Hepatocyte (in vitro differentiated cells): Measurements from ENCODE around the gene FIZ1. TPM values are rescaled to one million over a fixed set of nuclear protein-coding genes. Genes with fewer than 3 reads are reported as not detected.

Source experiments
- DNase-seq: peaks from one replicate; pipeline ENCODE4 v3.0.0-alpha.2; 2016; ENCODE audit warnings: low spot score
- H2AFZ ChIP-seq: fragments of 200-600 bp; sonication (generic); 2 replicates; pipeline ENCODE4 v1.6.0; 2016; ENCODE audit warnings: antibody characterized with exemption, mild to moderate bottlenecking
- H3K27ac ChIP-seq: fragments of 200-600 bp; sonication (generic); 2 replicates; pipeline ENCODE4 v1.5.1; 2016; ENCODE audit warnings: mild to moderate bottlenecking
- H3K27me3 ChIP-seq: fragments of 200-600 bp; sonication (generic); 2 replicates; pipeline ENCODE4 v1.6.1; 2016
- H3K36me3 ChIP-seq: fragments of 200-600 bp; sonication (generic); replicated peaks from 2 replicates; pipeline ENCODE4 v1.5.1; 2016; ENCODE audit warnings: low read depth; ENCODE audit not compliant: insufficient read depth
- H3K4me1 ChIP-seq: fragments of 200-600 bp; sonication (generic); 2 replicates; pipeline ENCODE4 v1.5.1; 2016; ENCODE audit warnings: mild to moderate bottlenecking, moderate library complexity; ENCODE audit not compliant: insufficient read depth
- H3K4me2 ChIP-seq: fragments of 200-600 bp; sonication (generic); 2 replicates; pipeline ENCODE4 v1.6.0; 2016
- H3K4me3 ChIP-seq: fragments of 200-600 bp; sonication (generic); 2 replicates; pipeline ENCODE4 v1.5.1; 2016; ENCODE audit warnings: mild to moderate bottlenecking
- H3K79me2 ChIP-seq: fragments of 200-600 bp; sonication (generic); 2 replicates; pipeline ENCODE4 v1.6.0; 2017; ENCODE audit warnings: mild to moderate bottlenecking
- H3K9me2 ChIP-seq: fragments of 200-600 bp; sonication (generic); replicated peaks from 2 replicates; pipeline ENCODE4 v1.6.0; 2017; ENCODE audit warnings: mild to moderate bottlenecking; ENCODE audit not compliant: insufficient read depth
- H3K9me3 ChIP-seq: fragments of 200-600 bp; sonication (generic); 2 replicates; pipeline ENCODE4 v1.5.1; 2016; ENCODE audit warnings: low read depth, mild to moderate bottlenecking
- H4K20me1 ChIP-seq: fragments of 200-600 bp; sonication (generic); 2 replicates; pipeline ENCODE4 v1.6.0; 2016; ENCODE audit warnings: mild to moderate bottlenecking; ENCODE audit not compliant: insufficient read depth, poor library complexity, severe bottlenecking
- EZH2 ChIP-seq: fragments of 200-600 bp; sonication (generic); IDR thresholded peaks from 2 replicates; pipeline ENCODE4 v1.6.1; 2016; ENCODE audit warnings: antibody characterized with exemption, mild to moderate bottlenecking, borderline replicate concordance
- EZH2phosphoT487 ChIP-seq: fragments of 200-600 bp; sonication (generic); IDR thresholded peaks from one replicate; pipeline ENCODE4 v1.6.1; 2018; ENCODE audit warnings: antibody characterized with exemption, mild to moderate bottlenecking, low read depth, moderate library complexity; ENCODE audit not compliant: unreplicated experiment, severe bottlenecking
- WGBS: methylation state at CpG from one replicate; pipeline ENCODE4 v1.1.6; 2016; ENCODE audit warnings: low lambda C conversion rate; ENCODE audit errors: missing lambda C conversion rate; 5-methylcytosine and 5-hydroxymethylcytosine counted together
- polyA plus RNA-seq: library from polyadenylated mRNA; unstranded; fragments of >200 nt; fragmentation: Nextera tagmentation; extraction: Ambion mirVana; gene quantifications from 2 replicates; pipeline ENCODE4 v1.2.1, GENCODE V29; 2016
- total RNA-seq: library from RNA; depleted of rRNA; stranded (reverse); fragments of >200 nt; gene quantifications from 2 replicates; pipeline ENCODE4 v1.2.3, GENCODE V29; 2014
- TF ChIP-seq, protein P1 (sequence below): fragments of 200-600 bp; sonication (generic); IDR thresholded peaks from 2 replicates; pipeline ENCODE4 v1.5.1; 2016; ENCODE audit warnings: antibody characterized with exemption, mild to moderate bottlenecking; ENCODE audit not compliant: poor library complexity

FIZ1 gene
- 3.8 and 5.6 TPM in 2 replicates for total RNA-seq
- polyA plus RNA-seq, result 14.0 and 16.4 TPM in 2 replicates

- Histone ChIP-seq H3K4me1 (peaks cover 13% of the 10 kb centered on the region), H3K4me2 (peak within 1 kb of the TSS; percentile 93), H3K27ac (peak within 1 kb of the TSS; percentile 98), H3K79me2 (peaks cover 5% of the 10 kb centered on the region), H3K9me3 (no peaks in the 10 kb centered on the region), H3K4me3 (peak within 1 kb of the TSS; percentile 83), H3K36me3 (no peaks in the 10 kb centered on the region), H3K27me3 (no peaks in the 10 kb centered on the region), H4K20me1 (no peaks in the 10 kb centered on the region), H2AFZ (peak within 1 kb of the TSS; percentile 75), H3K9me2 (no peaks in the 10 kb centered on the region)
- WGBS, result 2% methylated on average over 13 of the region's 23 CpGs
- TF ChIP-seq EZH2, result no peak
- peak; percentile 99 for DNase-seq
These were observed at the start of gene FIZ1 for GRCh38 chr19:55599468-55599841. TSS of gene FIZ1 (minus strand) at chr19:55599517. CDS start at chr19:55597865, 1,652 bp downstream.

GRCh38 chr19:55648585-55649267 is 49.4 kb upstream of the FIZ1 start:
- peak overlapping the region; percentile 99 for H3K4me3 ChIP-seq
- no peaks in the 10 kb centered on the region for H3K36me3 ChIP-seq
- DNase-seq, result no peak
- H4K20me1 ChIP-seq, result no peaks in the 10 kb centered on the region
- no peaks in the 10 kb centered on the region for H3K27me3 ChIP-seq
- WGBS, result 52% methylated on average over 24 of the region's 25 CpGs
- peak overlapping the region; percentile 96 for H3K27ac ChIP-seq
- peaks cover 18% of the 10 kb centered on the region for H3K4me1 ChIP-seq
- no peaks in the 10 kb centered on the region for H3K9me3 ChIP-seq
- TF ChIP-seq EZH2phosphoT487 (no peak), EZH2 (no peak)
- TF ChIP-seq, protein P1, sequence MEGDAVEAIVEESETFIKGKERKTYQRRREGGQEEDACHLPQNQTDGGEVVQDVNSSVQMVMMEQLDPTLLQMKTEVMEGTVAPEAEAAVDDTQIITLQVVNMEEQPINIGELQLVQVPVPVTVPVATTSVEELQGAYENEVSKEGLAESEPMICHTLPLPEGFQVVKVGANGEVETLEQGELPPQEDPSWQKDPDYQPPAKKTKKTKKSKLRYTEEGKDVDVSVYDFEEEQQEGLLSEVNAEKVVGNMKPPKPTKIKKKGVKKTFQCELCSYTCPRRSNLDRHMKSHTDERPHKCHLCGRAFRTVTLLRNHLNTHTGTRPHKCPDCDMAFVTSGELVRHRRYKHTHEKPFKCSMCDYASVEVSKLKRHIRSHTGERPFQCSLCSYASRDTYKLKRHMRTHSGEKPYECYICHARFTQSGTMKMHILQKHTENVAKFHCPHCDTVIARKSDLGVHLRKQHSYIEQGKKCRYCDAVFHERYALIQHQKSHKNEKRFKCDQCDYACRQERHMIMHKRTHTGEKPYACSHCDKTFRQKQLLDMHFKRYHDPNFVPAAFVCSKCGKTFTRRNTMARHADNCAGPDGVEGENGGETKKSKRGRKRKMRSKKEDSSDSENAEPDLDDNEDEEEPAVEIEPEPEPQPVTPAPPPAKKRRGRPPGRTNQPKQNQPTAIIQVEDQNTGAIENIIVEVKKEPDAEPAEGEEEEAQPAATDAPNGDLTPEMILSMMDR, result no peak
- H3K79me2 ChIP-seq, result peaks cover 46% of the 10 kb centered on the region
- H3K9me2 ChIP-seq, result no peaks in the 10 kb centered on the region
- peak overlapping the region; percentile 92 for H3K4me2 ChIP-seq
- peak overlapping the region; percentile 95 for H2AFZ ChIP-seq

GRCh38 chr19:55647732-55648584 is 48.6 kb upstream of the FIZ1 start, which contains the start of gene CCDC106:
TSS of gene CCDC106 (plus strand) at chr19:55648212. CDS start at chr19:55649047, 835 bp downstream.
- TF ChIP-seq, protein P1, result no peak
- TF ChIP-seq EZH2 (no peak), EZH2phosphoT487 (no peak)
- Histone ChIP-seq H3K4me3 (peak within 1 kb of the TSS; percentile 99), H3K79me2 (peaks cover 48% of the 10 kb centered on the region), H4K20me1 (no peaks in the 10 kb centered on the region), H3K9me3 (no peaks in the 10 kb centered on the region), H3K4me1 (peaks cover 18% of the 10 kb centered on the region), H3K27me3 (no peaks in the 10 kb centered on the region), H3K4me2 (peak within 1 kb of the TSS; percentile 92), H3K9me2 (no peaks in the 10 kb centered on the region), H3K36me3 (no peaks in the 10 kb centered on the region), H2AFZ (peak within 1 kb of the TSS; percentile 95), H3K27ac (peak within 1 kb of the TSS; percentile 96)
- 1% methylated on average over 42 of the region's 87 CpGs for WGBS
- DNase-seq, result peak; percentile 82
